GM19467 (cell line): ENCODE measurements around the gene HDAC6.
"Not testable (repeated sequence)": the region's sequence is repeated elsewhere in the genome, so short reads cannot be mapped to it uniquely, and the experiment has no call there.

Source experiments
- ATAC-seq: cut with Tn5 transposase; IDR thresholded peaks from one replicate; pipeline ENCODE4 v1.9.1; 2021; ENCODE audit warnings: mild to moderate bottlenecking, moderate library complexity; ENCODE audit not compliant: unreplicated experiment

HDAC6 gene

GRCh38 chrX:48823053-48823452 lies 21.2 kb downstream of the HDAC6 start:
- no peak for ATAC-seq

- no peak for ATAC-seq
These were observed 22.2 kb downstream of the HDAC6 start for GRCh38 chrX:48824066-48824465.

- ATAC-seq = no peak
These were observed 24.4 kb downstream of the HDAC6 start, which contains the start of gene ERAS for GRCh38 chrX:48826135-48826875. TSS of gene ERAS (plus strand) at chrX:48826513. CDS start at chrX:48829124, 2,611 bp downstream.

- no peak for ATAC-seq
These were observed 25.2 kb downstream of the HDAC6 start for GRCh38 chrX:48826876-48827653.

GRCh38 chrX:48827654-48827968 lies 25.7 kb downstream of the HDAC6 start:
- no peak for ATAC-seq

GRCh38 chrX:48829016-48829735 lies 27.3 kb downstream of the HDAC6 start:
- no peak for ATAC-seq

- no peak for ATAC-seq
These were observed 29.5 kb downstream of the HDAC6 start for GRCh38 chrX:48831136-48831908.

GRCh38 chrX:48831909-48832291 lies 30.0 kb downstream of the HDAC6 start:
- no peak for ATAC-seq

GRCh38 chrX:48833542-48834138 lies 31.8 kb downstream of the HDAC6 start:
- ATAC-seq = no peak

GRCh38 chrX:48834383-48834709 lies 32.5 kb downstream of the HDAC6 start:
- no peak for ATAC-seq

- ATAC-seq = no peak
These were observed 33.9 kb downstream of the HDAC6 start, which contains the start of gene PCSK1N for GRCh38 chrX:48835524-48836329. TSS of gene PCSK1N (minus strand) at chrX:48835610. CDS start at chrX:48835532, 78 bp downstream.

- ATAC-seq = no peak
These were observed 37.8 kb downstream of the HDAC6 start for GRCh38 chrX:48839686-48840085.

- no peak for ATAC-seq
These were observed 47.0 kb downstream of the HDAC6 start for GRCh38 chrX:48848847-48849246.

GRCh38 chrX:48852857-48853256 lies 51.0 kb downstream of the HDAC6 start:
- ATAC-seq = no peak

GRCh38 chrX:48853494-48853893 lies 51.6 kb downstream of the HDAC6 start:
- not testable (repeated sequence) for ATAC-seq

GRCh38 chrX:48854121-48854804 lies 52.4 kb downstream of the HDAC6 start:
- not testable (repeated sequence) for ATAC-seq

- ATAC-seq = no peak
These were observed 53.0 kb downstream of the HDAC6 start for GRCh38 chrX:48854898-48855297.

- no peak for ATAC-seq
These were observed 62.3 kb downstream of the HDAC6 start for GRCh38 chrX:48864210-48864609.

- ATAC-seq = not testable (repeated sequence)
These were observed 70.2 kb downstream of the HDAC6 start for GRCh38 chrX:48872017-48872416.
